G401.6 (cell line): Measurements from ENCODE around the gene PLXND1.
A peak's percentile ranks its signal among the peaks of the same experiment; 100 is the strongest.

Source experiments
- FAIRE-seq: peaks from 2 replicates; lab custom pipeline; 2012; peaks lifted over from hg19 to GRCh38; lab: Jason Lieb, UNC

Gene PLXND1

DNA sequence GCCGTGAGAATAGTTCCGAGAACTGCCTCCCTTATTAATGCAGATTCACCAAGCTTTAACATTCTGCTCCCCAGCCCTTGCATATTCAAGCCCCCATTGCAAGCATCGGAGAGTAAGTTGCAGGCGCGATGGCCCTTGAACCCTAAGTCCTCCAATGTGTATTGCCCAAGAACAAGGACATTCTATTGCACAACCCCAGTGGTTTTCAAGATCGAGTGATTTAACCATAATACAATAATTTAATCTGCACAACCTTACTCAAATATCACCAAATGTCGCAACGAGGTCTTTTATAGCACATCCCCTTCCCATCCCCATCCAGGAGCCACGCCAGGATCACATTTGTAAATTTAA is 21.7 kb upstream of the PLXND1 start:
- FAIRE-seq, result no peak

DNA sequence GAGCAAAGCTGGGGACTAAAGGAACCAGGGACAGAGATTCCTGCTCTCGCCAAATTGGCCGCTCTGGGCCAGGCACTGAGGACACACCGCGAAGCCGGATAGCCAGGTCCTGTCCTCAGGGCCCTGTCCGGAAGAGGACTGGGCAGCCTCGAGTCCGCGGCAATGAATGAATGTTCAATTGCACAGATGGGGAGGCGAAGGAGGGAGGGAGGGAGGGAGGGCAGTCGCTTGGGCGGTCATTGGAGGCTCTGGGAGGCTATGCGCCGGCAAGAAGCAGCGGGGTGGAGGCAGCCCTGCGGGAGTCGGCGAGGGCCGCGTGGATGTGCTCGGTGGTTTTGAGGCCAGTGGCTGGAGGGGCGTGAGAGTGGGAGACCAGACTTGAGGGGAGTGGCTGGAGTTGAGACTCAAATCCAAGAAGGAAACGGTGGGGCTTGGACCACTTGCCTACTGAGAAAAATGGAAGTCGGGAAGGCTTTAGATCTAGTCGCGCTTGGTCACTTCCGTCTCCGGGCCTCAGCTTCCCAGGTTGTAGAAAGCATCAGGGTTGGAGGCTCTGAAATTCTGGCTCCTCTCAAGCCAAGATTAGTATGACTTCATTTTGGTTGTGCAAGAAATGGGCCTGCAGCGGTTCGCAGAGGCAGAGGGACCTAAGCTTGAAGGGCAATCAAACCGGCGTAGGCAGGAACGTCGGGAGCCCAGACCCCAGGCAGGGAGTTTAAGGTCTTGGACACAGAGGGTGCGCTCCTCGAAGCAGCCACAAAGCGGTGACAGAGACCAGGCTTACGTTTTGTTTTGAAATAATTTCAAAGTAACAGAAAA is 21.1 kb upstream of the PLXND1 start:
- peak; percentile 3 for FAIRE-seq

DNA sequence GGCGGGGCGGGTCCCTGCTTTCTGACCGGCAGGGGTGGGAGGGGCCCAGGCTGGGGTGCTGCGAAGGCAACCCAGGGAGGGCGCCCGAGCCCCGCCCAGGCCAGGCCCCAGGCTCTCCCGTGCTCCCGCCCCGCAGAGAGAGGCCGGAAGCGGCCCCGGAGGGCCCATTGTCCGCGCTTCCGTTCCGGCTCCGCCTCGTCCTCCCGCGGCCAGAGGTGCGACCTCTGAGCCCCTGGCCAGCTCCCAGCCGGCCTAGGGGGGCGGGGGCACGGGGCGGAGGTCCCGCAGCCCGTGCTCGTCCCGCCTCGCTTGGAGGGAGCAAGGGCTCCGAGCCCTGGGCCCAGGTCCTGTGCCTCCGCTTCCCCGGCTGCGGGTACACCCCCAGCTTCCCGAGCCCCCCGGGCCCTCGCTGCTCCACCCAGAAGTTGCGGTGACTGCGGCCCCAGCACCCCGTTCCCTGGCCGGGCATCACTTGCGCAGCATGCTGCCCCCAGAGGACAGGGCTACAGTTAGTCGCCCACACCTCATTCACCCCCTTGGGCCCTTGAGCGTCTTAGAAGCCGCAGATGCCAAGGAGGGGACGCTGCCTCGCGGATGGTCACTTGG is 20.4 kb upstream of the PLXND1 start:
- FAIRE-seq, result no peak

DNA sequence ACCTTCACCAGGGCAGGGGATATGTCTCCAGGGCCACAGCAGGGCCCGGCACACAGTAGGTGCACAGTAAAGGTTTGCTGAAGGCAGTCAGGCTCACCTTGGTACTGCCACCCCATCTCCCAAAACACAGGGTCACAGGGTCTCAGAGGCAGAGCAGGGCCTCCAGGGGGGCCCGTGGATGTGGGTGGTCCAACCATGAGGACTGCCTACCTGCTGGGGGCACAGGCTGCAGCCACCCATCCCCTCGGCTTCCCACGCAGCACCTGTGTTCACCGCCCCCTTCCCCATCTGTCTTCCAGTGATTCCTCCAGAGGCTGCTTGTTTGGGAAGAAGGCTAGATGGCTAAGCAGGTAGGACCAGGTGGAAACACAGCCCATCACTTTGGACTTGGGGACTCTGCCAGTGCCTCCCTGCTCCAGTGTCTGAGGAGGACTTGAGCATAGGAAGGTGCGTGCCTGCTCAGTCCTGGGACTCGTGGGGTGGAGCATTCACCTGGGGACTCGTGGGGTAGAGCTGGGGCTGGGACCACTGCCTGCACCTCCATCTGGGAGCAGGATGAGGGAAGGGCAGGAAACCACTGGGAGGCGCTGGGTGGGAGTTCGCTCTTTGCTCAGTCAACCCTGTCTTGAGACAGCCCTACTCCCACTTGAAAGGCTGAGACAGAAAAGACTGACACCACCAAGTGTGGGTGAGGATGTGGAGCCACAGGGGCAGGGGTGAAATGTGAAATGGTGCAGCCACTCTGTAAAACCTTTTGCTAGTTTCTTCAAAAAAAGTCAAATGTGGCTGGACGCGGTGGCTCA is 18.8 kb upstream of the PLXND1 start:
- FAIRE-seq, result no peak

DNA sequence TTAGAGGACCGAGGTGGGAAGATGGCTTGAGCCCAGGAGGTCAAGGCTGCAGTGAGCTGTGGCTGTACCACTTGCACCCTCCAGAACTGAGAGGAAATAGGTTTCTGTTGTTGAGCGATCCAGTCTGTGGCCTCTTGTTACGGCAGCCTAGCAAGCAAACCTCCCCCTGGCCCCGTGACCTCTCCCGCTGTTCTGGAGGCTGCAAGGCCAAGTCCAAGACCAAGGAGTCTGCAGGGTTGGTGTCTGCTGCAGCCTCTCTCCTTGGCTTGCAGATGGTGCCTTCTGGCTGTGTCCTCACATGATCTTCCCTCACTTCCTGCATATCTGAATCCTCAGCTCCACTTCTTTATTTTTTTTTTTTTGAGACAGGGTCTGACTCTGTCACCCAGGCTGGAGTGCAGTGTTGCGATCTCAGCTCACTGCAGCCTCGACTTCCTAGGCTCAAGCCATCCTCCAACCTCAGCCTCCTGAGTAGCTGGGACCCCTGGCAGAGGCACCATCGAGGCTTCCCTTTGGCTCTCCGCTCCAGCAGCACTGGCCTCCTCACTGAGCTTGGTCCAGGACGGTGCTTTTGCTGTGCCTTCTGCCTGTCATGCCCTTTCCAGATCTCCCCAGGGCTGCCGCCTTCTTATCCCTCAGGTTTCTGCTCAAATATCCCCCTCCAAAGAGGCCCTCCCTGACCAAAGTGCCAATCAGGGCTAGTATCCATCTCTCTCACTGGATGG is 18.0 kb upstream of the PLXND1 start:
- FAIRE-seq, result no peak

DNA sequence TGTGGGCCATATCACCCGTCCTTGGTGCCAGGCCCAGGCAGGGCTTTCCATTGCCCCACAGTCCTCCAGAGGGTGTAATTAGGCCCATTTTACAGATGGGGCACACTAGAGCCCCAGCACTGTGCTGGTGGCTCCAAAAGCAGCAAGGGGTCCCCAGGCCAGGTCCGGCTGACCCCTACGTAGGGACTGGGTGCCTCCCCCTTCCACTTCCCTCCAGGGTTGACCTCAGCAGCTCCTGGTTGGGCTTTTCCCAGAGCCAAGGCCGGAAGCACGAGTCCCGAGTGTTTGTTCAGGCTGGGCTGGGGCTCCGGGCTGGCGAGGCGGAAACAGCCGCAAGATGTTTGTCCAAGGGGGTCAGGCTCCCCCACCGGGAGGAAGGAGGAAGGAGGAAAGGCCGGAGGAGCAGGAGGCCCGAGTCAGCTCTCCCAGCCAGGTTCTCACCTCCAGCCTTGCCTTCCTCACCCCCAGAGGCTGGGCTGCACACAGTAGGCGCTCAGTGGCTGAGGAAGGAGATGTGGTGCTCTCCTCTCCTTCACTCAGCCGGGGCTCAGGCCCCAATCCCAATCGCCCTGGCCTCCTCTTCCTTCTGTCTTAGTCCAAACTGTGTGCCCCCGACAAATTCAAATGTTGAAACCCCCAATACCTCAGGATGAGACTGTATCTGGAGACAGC is 17.1 kb upstream of the PLXND1 start:
- FAIRE-seq, result no peak

DNA sequence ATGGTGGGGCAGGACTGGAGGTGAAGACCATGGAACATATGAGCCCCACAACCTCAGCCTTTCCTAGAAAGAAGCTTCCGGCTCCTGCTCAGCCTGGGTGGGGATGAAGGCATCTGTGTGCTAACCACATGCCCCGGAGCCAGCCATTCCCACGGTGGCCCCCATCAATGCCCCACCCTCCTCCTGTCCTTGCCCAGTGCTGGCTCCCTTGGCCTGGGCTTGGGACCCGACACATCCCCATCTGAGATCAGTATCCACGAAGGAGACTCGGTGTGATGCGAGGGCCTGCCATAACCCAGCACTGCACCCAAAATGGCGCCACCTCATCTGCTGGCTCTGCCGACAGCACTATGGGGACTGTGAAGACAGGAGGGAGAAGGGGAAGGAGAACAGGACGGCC is 16.5 kb upstream of the PLXND1 start:
- no peak for FAIRE-seq

DNA sequence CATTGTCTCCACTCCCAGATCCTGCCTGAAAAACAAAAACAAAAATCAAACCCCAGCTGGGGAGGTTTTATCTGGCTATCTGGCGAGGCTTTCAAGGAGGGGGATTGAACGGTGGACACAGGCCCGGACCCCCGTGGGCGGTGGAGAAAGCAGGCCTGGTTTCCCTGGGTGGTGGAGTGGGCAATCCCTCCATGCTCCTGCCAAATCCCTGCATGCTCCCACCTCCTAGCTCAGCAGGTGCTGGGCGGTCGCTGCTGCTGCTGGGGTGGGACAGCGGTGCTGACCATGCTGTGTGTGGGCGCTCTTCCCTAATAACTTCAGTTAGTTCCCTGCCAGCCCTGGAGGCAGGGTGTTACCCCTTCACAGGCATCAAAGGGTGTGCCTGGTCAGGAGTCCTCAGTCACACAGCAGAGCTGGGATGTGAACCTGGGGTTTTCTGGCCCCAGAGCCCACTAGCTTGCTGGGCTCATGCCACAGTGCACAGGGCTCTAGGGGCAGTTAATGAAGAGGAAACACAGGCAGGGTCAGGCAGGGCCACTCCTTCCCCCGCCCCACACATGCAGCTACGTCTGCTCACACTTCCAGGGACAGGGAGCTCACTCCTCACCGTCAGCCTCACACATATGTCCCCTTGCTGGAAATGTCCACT is 15.9 kb upstream of the PLXND1 start:
- FAIRE-seq, result no peak

DNA sequence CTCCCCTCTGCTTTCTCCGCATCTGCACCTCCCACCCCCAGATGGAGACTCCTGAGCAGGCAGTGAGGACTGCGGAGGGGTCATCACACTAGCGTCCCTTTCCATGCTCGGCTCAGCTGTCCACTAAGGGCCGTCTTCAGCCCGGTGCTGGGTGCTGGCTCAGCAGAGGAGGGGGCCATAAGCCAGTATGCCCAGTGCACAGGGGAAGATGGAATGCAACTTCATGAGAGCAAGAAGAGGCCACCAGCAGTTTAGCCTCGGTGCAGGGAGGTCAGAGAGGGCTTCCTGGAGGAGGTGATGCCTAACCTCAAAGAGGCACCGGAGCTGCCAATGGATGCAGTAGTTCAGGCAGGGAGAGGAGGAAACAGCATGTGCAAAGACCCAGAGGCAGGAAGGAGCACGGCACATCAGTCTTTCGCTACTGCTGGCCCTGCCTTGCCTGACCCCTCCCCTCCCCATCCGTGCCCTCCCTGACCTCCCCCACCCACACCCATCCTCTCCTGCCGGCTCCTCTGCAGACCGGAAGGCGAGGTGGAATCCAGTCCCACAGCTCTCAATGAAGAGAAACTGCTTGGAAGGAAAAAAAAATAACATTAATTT is 15.2 kb upstream of the PLXND1 start:
- FAIRE-seq, result no peak

DNA sequence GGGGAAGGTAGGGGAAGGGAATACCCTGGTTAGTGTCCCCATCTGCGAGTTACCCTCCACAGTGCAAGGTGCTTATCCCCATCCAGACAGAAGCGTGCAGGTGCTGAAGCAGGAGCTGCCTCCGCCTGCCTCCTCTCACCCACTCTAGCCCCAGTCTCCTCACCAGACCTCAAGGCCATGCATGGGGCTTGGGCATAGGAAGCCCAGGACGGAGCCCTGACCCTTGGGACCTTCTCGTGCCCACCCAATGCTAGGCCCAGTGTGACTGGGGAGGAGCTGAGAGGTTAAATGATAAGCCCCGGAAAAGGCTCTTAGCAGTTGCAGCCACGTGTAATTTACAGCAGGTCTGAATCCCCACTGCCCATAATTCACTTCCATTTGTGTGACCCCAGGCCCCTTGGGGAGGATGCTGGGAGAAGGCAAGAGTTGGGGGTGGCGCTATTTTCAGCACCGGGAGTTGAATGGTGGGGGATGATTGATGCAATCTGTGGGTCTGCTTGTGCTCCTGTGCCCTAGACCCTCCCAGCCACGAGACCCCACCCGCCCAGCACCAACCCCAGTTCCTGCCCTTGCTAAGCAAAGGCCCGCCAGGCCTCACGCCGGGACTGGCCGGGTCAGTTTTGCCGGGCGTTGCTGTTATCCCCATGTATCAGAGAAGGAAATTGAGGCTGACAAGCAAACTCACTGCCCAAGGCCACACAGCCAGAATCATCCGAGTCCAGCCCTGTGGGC is 14.5 kb upstream of the PLXND1 start:
- FAIRE-seq, result no peak

DNA sequence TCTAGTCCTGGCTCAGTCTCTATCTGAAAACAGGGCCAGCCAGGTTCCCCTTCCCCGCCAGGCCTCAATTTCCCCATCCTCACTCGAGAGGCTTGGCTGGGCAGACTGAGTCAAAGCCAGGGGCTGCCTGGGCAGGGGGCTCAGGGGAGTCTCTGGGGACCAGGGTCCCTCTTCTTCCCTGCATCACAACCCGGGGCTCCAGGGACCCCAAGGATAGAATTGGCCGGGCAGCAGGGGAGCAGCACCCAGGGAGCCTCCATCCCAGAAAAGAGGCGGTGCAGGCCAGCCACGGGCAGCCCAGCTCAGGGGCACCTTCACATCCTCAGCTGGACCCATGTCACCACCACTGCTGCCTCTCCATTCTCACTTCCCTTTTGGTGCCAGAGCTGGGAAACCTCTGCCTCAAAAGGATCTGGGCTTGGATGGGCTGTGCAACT is 13.3 kb upstream of the PLXND1 start:
- no peak for FAIRE-seq

DNA sequence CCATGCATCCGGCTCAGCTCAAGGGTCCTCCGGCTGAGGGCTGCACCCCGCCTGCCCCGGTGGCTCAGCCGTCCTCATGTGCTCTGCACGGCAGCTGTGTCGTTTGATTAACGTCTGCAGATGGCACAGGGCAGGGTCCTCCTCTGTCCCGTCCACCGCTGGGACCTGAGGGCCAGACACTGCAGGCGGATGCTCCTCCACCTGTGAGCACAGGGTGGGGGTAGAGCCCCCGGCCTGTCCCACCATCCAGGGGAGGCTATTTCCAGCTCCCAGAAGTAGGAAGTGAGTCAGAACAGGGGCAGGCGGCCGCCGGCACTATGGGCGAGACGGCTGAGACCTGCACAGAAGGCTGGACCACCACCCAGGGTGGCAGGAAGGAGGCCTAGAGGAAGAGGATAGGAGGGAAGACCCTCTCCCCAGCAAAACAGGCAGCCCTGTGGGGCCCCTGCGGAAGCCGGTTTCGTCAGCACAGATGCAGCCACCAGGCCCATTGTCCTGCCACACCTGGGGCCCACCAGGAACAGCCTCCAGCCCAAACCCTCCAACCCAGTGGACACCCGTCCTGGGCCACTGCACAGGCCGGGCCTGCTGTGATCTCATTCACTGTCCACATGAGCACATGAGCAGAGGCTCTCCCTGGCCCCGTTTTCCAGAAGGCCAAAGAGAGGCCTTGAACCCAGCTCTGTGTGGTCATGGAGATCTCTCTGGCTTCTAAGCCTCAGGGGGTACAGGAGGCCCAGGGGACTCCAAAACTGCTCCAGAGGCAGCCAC is 12.6 kb upstream of the PLXND1 start:
- no peak for FAIRE-seq

DNA sequence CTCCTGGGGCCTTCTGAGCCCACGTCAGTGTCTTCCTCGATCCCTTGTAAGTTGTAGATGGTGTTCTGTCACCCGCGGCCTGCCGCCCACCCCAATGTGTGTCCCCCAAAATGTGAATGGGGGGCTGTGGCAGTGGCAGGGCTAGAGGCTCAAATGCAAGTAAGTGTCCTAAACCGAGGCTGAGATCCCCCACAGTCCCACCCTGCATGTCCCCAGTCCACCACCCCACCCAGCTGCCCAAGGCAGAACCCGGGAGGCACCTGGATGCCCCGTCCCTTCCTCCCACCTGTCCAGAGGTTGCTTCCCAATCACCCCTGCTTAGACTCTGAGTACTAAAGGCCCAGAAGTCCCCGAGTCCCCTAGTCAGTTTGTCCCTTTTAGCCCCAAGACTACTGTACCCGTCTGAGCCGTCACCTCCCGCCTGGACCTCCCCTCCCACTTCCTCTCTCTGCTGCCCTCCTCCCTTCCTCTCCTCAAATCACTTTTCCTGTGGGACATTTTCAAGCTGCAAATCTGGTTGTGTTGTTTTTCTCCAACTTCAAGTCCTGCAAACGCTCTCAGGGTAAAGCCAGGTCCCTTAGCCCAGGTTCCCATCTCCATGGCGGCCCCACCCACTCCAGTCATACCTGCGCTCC is 11.8 kb upstream of the PLXND1 start:
- FAIRE-seq, result no peak

DNA sequence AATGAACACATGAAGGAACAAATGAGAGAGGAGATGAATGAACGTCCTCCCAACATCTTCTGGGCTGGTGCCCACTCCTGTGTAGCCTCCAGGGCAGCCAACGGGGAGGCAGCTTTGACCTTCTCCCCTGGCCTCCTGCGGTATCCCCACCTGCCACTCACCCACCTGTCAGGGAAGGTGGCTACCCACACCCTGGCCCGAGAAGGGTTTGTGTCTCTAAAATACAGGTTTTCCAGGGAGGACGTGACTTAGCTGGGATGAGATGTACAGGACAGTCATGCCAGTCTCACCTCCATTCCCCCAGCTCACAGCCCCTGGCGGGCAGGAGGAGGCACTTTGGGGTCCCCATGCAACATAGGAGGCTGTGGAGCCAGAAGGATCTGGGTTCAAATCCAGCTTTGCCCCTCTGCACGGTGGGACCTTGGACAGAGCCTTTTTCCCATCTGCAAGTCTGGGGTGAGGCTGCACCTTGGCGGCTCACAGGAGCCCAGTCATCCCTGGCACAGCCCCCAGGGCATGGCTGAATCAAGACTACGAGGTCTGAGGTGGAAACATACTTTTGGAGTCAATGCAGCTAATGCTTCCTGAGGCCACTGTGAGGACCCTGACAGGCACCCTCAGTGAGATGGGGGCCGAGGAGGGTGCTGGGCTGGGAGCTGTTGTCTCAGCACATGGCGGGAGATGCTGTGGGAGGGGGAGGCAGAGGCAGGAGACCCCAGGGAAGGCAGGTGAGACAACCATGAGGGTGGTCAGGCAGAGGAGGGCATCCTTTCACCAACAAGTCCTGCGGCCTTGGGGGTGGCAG is 11.1 kb upstream of the PLXND1 start:
- FAIRE-seq, result no peak

DNA sequence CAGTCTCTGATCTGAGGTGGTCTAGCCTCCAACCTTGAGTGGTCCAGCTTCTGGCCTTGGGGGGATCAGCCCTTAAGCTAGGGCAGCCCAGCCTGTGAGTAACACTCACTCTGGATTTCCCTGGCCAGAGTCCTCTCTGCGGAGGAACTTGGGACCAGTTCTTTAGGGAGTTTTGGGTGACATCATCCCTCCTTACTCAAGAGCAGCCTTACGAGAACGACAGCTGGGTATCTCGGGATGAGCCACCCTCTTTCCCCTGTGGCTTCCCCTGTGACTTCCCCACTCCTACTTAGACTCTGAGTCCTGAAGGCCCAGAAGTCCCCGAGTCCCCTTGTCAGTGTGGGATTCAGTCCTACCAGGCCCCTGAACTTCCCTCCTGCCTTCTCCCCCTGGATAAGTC is 10.2 kb upstream of the PLXND1 start:
- no peak for FAIRE-seq

DNA sequence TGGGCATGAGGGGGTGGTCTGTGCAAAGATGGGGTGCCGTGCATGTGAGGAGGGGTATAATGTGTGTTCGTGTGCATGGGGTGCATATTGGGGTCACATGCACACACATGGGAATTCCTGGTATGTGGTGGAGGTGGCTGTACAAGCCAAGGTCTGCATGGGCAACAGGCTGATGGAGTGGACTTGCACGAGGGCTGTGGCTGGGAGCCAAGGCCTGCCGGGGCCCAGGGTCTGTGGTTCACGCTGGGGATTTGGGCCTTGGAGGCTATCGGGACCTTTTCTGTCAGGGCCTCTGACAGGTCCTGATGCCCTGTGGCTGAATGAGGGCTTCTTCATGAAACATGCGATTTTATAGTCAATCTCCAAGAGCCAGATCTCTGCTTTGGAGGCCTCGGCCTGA is 9.8 kb upstream of the PLXND1 start:
- FAIRE-seq, result no peak

DNA sequence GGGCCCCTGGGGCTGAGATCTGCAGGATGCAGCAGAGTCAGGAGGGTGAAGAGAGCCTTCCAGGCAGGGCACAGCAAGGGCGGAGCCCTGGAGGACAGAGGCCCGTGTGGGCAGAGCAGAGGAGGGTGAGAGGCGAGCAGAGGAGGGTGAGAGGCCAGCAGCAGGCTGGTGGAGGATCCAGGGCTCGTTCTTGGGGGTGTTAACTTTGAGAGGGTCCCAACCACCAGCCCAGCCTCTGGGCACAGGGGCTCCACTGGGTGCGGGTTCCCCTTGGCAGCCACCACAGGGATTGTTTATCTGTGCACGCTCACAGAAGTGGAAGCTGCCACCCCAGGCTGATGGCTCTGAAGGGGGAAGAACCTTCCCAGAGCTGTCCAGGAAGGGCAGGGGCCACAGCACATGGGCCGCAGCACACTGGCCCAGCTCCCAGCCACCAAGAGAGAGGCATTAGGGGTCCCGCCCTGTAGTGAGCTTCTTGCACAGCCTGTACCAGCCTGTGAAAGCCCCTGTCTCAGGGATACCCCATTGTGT is 9.3 kb upstream of the PLXND1 start:
- FAIRE-seq, result no peak

DNA sequence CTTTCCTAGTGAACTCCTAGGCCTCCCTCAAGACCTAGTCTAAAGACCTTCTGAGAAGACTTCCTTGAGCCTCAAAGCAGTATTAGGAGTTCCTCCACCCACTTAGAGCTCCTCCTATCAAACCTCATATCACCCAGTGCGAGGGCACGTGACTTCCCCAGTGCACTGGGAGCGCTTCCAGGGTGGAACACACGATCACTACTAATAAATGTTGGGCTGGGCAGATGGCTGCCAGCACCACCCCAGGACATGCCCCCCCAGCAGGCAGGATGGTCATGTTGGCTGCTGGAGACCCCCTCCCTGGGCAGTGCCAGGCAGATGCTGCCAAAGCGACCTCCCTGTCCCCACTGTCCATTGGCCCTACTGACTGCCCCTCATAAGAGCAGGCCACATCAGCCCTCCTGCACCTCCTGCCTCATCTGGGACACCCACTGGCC is 8.5 kb upstream of the PLXND1 start:
- no peak for FAIRE-seq
